H9 (cell line): Measurements from ENCODE around the gene ARHGAP9. TPM values are rescaled to one million over a fixed set of nuclear protein-coding genes. Genes with fewer than 3 reads are reported as not detected.

Experiments
- DNase-seq: peaks from one replicate; pipeline ENCODE4 v3.0.0-alpha.2; 2017
- H2AFZ ChIP-seq: one replicate; pipeline ENCODE4 v1.6.1; 2013; ENCODE audit warnings: mild to moderate bottlenecking, low read length, control low read depth, moderate library complexity
- H2AK5ac ChIP-seq: 2 replicates; pipeline ENCODE4 v1.6.1; 2013; ENCODE audit warnings: low read length, control low read depth, mixed read lengths; ENCODE audit not compliant: insufficient read length
- H2BK120ac ChIP-seq: one replicate; pipeline ENCODE4 v1.6.1; 2013; ENCODE audit warnings: low read depth, mild to moderate bottlenecking, low read length, control low read depth, inconsistent platforms; ENCODE audit not compliant: poor library complexity, severe bottlenecking
- H2BK12ac ChIP-seq: 2 replicates; pipeline ENCODE4 v1.6.1; 2013; ENCODE audit warnings: low read length, control low read depth, mixed read lengths, low read depth; ENCODE audit not compliant: insufficient read length
- H2BK15ac ChIP-seq: 2 replicates; pipeline ENCODE4 v1.6.1; 2013; ENCODE audit warnings: low read depth, low read length, control low read depth
- H2BK20ac ChIP-seq: one replicate; pipeline ENCODE4 v1.6.1; 2013; ENCODE audit warnings: low read depth, mild to moderate bottlenecking, low read length, control low read depth, inconsistent platforms; ENCODE audit not compliant: poor library complexity, severe bottlenecking
- H2BK5ac ChIP-seq: 2 replicates; pipeline ENCODE4 v1.6.1; 2013; ENCODE audit warnings: low read length, control low read depth, mixed read lengths; ENCODE audit not compliant: insufficient read length
- H3K14ac ChIP-seq: 2 replicates; pipeline ENCODE4 v1.6.1; 2013; ENCODE audit warnings: low read length, control low read depth; ENCODE audit not compliant: insufficient read depth
- H3K18ac ChIP-seq: 2 replicates; pipeline ENCODE4 v1.6.1; 2013; ENCODE audit warnings: low read depth, mild to moderate bottlenecking, mixed read lengths, low read length, control low read depth; ENCODE audit not compliant: insufficient read length
- H3K23ac ChIP-seq: 2 replicates; pipeline ENCODE4 v1.6.1; 2013; ENCODE audit warnings: low read length, control low read depth, mixed read lengths, low read depth; ENCODE audit not compliant: insufficient read length
- H3K23me2 ChIP-seq: 2 replicates; pipeline ENCODE4 v1.6.1; 2013; ENCODE audit warnings: low read depth, mild to moderate bottlenecking, mixed read lengths, low read length, control low read depth; ENCODE audit not compliant: insufficient read length, poor library complexity, severe bottlenecking
- H3K27ac ChIP-seq: 2 replicates; pipeline ENCODE4 v1.5.1; 2013; ENCODE audit warnings: low read length, control low read depth, mixed read lengths, low read depth; ENCODE audit not compliant: insufficient read length
- H3K27me3 ChIP-seq: 2 replicates; pipeline ENCODE4 v1.6.1; 2013; ENCODE audit warnings: low read length, control low read depth, inconsistent platforms; ENCODE audit not compliant: insufficient read depth
- H3K4ac ChIP-seq: 2 replicates; pipeline ENCODE4 v1.6.1; 2013; ENCODE audit warnings: low read depth, mild to moderate bottlenecking, control low read depth, inconsistent platforms, low read length, moderate library complexity
- H3K4me1 ChIP-seq: 2 replicates; pipeline ENCODE4 v1.6.1; 2013; ENCODE audit warnings: low read length, control low read depth, inconsistent platforms; ENCODE audit not compliant: insufficient read depth
- H3K4me2 ChIP-seq: 2 replicates; pipeline ENCODE4 v1.6.1; 2013; ENCODE audit warnings: low read length, control low read depth, mixed read lengths; ENCODE audit not compliant: insufficient read length, insufficient read depth
- H3K56ac ChIP-seq: 2 replicates; pipeline ENCODE4 v1.6.1; 2013; ENCODE audit warnings: low read depth, mild to moderate bottlenecking, mixed read lengths, low read length, control low read depth; ENCODE audit not compliant: insufficient read length
- H3K79me1 ChIP-seq: 2 replicates; pipeline ENCODE4 v1.6.1; 2013; ENCODE audit warnings: low read depth, mild to moderate bottlenecking, moderate library complexity, low read length, control low read depth, inconsistent platforms; ENCODE audit not compliant: insufficient read depth, poor library complexity, severe bottlenecking
- H3K79me2 ChIP-seq: 2 replicates; pipeline ENCODE4 v1.6.1; 2013; ENCODE audit warnings: low read length, control low read depth, inconsistent platforms; ENCODE audit not compliant: insufficient read depth
- H3K9ac ChIP-seq: 2 replicates; pipeline ENCODE4 v1.6.1; 2013; ENCODE audit warnings: low read length, control low read depth, mixed read lengths; ENCODE audit not compliant: insufficient read length; ENCODE audit errors: extremely low read depth
- H3K9me3 ChIP-seq: one replicate; pipeline ENCODE4 v1.6.1; 2013; ENCODE audit warnings: low read depth, low read length, inconsistent platforms; ENCODE audit not compliant: control insufficient read depth
- H3T11ph ChIP-seq: one replicate; pipeline ENCODE4 v1.6.1; 2013; ENCODE audit warnings: mild to moderate bottlenecking, low read length, control low read depth, inconsistent platforms
- H4K20me1 ChIP-seq: one replicate; pipeline ENCODE4 v1.6.1; 2013; ENCODE audit not compliant: control insufficient read depth, insufficient read length, insufficient read depth
- H4K5ac ChIP-seq: 2 replicates; pipeline ENCODE4 v1.6.1; 2013; ENCODE audit warnings: low read depth, mild to moderate bottlenecking, mixed read lengths, low read length, control low read depth; ENCODE audit not compliant: insufficient read length
- H4K8ac ChIP-seq: replicated peaks from 2 replicates; pipeline ENCODE4 v1.6.1; 2013; ENCODE audit warnings: low read length, control low read depth, mixed read lengths, low read depth; ENCODE audit not compliant: insufficient read length
- H4K91ac ChIP-seq: 2 replicates; pipeline ENCODE4 v1.6.1; 2013; ENCODE audit warnings: low read depth, mild to moderate bottlenecking, moderate library complexity, mixed read lengths, low read length, control low read depth; ENCODE audit not compliant: insufficient read length
- H3K27ac Mint-ChIP-seq, 3 experiments: 2 replicates in 2 of 3; 3 replicates in 1 of 3; pipeline ENCODE4 v1.8.0; 2020 to 2021; ENCODE audit warnings: mixed read lengths in 3 of 3, mild to moderate bottlenecking in 1 of 3, moderate library complexity in 1 of 3
- H3K27me3 Mint-ChIP-seq: 2 replicates; pipeline ENCODE4 v1.8.0; 2021; ENCODE audit warnings: low read depth, mild to moderate bottlenecking, moderate library complexity, mixed read lengths
- H3K36me3 Mint-ChIP-seq, 3 experiments: 2 replicates in 2 of 3; 3 replicates in 1 of 3; pipeline ENCODE4 v1.8.0; 2020 to 2021; ENCODE audit warnings: low read depth in 3 of 3, mixed read lengths in 3 of 3; ENCODE audit not compliant: insufficient read depth in 1 of 3
- H3K4me1 Mint-ChIP-seq, 2 experiments: 2 replicates each; pipeline ENCODE4 v1.8.0; 2020; ENCODE audit warnings: mixed read lengths in 2 of 2
- H3K4me3 Mint-ChIP-seq, 2 experiments: 2 replicates in 1 of 2; 3 replicates in 1 of 2; pipeline ENCODE4 v1.8.0; 2020 to 2021; ENCODE audit warnings: mild to moderate bottlenecking in 2 of 2, mixed read lengths in 2 of 2, moderate library complexity in 1 of 2
- H3K9me3 Mint-ChIP-seq, 2 experiments: 2 replicates in 1 of 2; 3 replicates in 1 of 2; pipeline ENCODE4 v1.8.0; 2020; ENCODE audit warnings: mild to moderate bottlenecking in 2 of 2, mixed read lengths in 2 of 2, moderate library complexity in 1 of 2
- CTCF ChIP-seq: fragments of 200-600 bp; sonication (generic); conservative IDR thresholded peaks from 3 replicates; pipeline ENCODE4 v1.8.0; 2021; ENCODE audit warnings: antibody characterized with exemption, mild to moderate bottlenecking
- WGBS: extraction: QIAGEN DNeasy Blood & Tissue Kit; methylation state at CpG from one replicate; pipeline ENCODE4 v1.1.7; 2013; ENCODE audit warnings: missing lambda C conversion rate, low lambda C conversion rate, mixed read lengths; ENCODE audit not compliant: insufficient read length; ENCODE audit errors: extremely low coverage; 5-methylcytosine and 5-hydroxymethylcytosine counted together
- total RNA-seq: library from RNA; stranded (reverse); gene quantifications from 2 replicates; pipeline ENCODE4 v1.2.1, GENCODE V29; 2021

ARHGAP9 gene
- total RNA-seq, 1 experiment from 2014 or later = 3.7 TPM

DNA sequence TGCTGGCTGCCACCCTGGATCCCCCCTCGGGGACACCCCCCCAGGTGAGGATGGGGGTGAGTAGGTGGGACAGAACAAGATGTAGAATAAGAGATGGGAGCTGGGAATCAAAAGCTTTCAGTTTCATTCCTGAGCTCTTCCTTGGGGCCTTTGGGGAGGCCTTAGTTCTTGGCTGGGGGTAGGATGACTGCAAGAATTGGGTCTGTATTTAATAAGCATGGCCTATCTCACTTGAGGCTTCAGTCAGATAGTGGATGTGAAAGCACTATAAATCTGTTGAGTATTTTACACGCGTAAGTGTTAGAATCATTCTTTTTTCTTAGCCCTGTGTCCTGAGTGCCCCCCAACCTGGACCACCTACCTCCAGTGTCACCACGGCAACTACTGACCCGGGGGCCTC is 47.5 kb upstream of the ARHGAP9 start:
- H3K9ac ChIP-seq = no peak overlapping the region

More for the DNA sequence above, 47.5 kb upstream of the ARHGAP9 start:
- Histone ChIP-seq H3K27ac (no peak overlapping the region), H4K20me1 (no peaks in the 10 kb centered on the region), H4K5ac (no peak overlapping the region), H2BK120ac (no peak overlapping the region), H2AK5ac (no peak overlapping the region), H3K14ac (no peak overlapping the region), H3K27me3 (no peaks in the 10 kb centered on the region), H3K4me2 (no peak overlapping the region), H2BK15ac (no peak overlapping the region), H2AFZ (no peak overlapping the region), H3T11ph (no peak overlapping the region), H3K23me2 (peaks cover 8% of the 10 kb centered on the region), H3K4ac (no peak overlapping the region), H2BK5ac (no peak overlapping the region), H4K8ac (no peak overlapping the region), H3K56ac (no peak overlapping the region), H3K79me1 (no peaks in the 10 kb centered on the region), H2BK20ac (no peak overlapping the region), H4K91ac (no peak overlapping the region), H3K79me2 (no peaks in the 10 kb centered on the region), H2BK12ac (no peak overlapping the region), H3K9me3 (no peaks in the 10 kb centered on the region), H3K23ac (no peak overlapping the region), H3K18ac (no peak overlapping the region), H3K4me1 (no peaks in the 10 kb centered on the region; the same call in 1 of the 2 replicates)
- no peak overlapping the region for H3K4me3 Mint-ChIP-seq
- no peaks in the 10 kb centered on the region; the same call in 1 of the 2 replicates for H3K27me3 Mint-ChIP-seq
- no peak for TF ChIP-seq CTCF
- H3K36me3 Mint-ChIP-seq = peaks cover 19 to 64% (median 61%) of the 10 kb centered on the region in 3 experiments; a peak in 6 of 7 replicates
- peaks cover 15 to 33% of the 10 kb centered on the region in 2 experiments for H3K4me1 Mint-ChIP-seq
- no peak for DNase-seq
- no CpG with 5 or more reads among the region's 5 CpGs for WGBS
- no peaks in the 10 kb centered on the region for H3K9me3 Mint-ChIP-seq
- H3K27ac Mint-ChIP-seq = peak overlapping the region in 1 of 3 experiments; percentile 19; a peak in 1 of 7 replicates
